Posterior cingulate gyrus (tissue), 11 donors: ENCODE measurements around the gene ELN.

Source experiments
- DNase-seq, 10 donors: peaks; one replicate each; pipeline versions ENCODE4 v3.0.0 to v3.0.0-alpha.2; 2020 to 2021; ENCODE audit warnings: mixed read lengths in 3 of 10
- intact Hi-C: fragments of 100-400 bp; cut with DNase I; formaldehyde crosslinking; loops from one replicate; pipeline ENCODE4 v1.15.1; 2023

Gene ELN

DNA sequence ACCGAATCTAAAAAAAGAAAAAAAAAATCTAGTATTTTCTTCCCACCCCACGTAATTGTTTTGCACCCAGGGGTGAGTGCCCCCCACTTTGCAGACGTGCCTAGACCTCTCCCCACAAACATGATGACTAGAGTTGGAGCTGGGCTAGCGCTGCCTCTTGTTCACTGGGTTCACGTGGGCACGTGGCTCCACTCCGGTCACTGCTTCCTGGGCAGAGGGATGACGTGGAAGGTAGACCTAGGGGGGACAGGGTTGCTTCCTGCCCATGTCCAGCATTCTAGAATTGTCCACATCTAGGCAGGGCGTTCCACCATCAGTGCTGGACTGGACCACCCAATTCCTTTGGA, 54.8 kb downstream of the ELN start:
- intact Hi-C loops = no loop called here

DNA sequence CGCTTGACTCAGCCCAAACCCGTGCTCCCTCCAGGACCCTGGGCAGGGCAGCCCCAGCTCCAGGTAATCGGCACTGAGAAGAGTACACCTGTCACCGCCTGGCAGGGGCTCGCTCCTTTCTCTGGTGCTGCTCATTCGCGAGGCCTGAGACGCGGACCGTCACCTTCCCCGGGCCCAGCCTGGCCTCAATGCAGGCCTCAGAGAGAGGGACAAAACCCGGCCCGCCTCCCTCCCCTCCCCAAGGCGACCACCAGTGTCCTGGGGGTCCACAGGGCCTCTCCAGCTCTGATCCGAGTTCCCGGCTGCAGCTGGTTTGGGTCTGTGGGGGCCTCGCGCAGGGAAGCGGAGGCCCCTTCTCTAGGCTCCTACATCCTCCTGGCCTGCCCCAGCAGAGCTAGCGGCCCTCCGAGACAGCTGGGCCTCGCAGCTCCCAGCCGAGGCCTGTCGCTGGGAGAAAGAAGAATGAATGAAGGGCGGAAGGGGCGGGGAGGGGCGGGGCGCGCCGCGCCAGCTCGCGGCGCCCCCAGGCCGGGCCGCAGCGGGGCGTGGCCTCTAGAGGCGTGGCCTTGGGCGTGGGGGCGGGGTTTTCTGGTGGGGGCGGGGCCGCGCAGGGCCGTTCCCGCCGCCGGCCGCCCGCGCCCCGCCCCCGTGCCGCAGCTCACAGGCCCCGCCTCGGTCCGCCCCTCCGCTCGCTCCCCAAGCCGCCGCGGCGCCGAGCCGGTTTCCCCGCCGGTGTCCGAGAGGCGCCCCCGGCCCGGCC, 55.3 kb downstream of the ELN start, which contains the start of gene LIMK1:
Gene LIMK1, plus strand, starts transcription at position 688 of the 760 bp plus-strand sequence. CDS start 187 bp downstream, outside the sequence.
- DNase-seq = peak; percentile 58 to 97 (median 78)
- intact Hi-C loops = no loop called here

More for the DNA sequence above, 54.8 kb downstream of the ELN start:
- DNase-seq = peak in 2 of 10 donors; percentile 77 to 79

DNA sequence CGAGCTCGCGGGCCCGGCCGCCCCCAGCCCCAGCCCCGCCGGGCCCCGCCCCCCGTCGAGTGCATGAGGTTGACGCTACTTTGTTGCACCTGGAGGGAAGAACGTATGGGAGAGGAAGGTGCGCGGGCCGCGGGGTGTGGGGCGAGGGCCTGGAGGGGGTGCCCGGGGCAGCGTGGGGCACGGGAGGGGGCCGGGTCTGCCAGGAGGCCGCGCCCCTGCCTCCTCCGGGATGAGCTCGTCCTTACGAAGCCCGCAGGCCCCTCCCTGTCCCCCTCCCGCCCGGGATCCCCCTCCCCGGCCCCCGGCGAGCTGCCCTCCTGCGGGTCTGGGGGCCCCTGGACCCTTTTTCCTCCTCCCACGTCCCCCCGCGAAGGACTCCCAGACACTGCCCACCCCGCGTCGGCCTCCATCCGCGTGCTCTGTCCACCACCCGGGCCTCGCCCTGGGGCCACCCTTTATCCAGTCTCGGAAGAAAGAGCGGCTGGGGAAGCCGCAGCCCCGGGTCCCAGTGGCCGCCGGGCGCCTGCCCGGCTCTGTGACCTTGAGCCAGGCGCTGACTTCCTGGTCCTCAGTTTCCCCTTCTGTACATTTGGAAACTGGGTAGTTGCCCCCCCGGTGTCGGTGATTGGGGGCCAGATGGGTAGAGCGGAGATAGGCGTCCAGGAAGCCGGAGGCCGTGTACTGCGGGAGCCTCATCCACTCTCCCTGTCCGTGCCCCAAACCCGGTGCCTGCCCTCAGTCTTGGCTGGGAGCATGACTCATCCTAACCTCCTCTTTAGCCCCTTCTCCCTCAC, 56.2 kb downstream of the ELN start:
- DNase-seq = peak in 2 of 10 donors; percentile 70 to 78
- intact Hi-C loops = no loop called here

DNA sequence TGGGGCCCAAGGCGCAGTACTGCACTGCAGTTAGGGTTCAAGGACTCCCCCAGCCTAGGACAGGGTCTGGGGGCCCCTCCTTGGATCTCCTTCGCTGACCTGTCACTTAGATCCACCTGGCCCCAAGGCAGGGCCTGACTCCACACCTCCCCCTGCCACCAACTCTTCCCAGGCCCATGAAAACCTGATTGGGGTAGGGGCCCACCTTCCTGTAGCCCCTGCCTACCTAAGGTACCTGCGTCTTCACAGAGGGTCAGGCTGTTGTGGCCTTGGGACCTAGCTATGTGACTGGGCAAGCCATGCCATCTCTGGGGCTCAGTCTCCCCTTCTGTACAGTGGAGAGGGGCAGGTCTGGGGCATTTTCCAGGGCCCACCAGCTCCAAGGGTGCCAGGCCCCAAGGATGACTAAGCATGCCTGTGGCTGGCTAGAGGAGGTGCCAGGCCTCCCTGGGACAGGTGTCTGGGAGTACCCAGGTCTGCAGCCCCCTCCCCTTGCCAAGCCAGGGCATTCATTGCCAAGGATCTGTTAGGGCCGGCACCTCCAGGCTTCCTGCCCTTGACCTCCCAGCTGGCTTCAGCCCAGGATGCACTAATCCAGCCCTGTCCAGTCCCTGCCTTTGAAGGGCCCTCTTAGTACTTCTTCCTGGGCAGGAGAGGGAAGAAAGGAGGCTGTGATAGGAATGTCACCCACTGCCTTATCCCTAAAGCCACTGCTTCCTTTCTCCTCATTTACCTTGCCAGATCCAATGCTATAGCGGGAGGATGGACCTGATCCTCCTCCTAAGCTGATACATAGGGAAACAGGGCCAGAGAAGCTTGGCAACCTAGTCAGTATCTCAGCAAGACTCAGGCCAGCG, 57.0 kb downstream of the ELN start:
- DNase-seq = peak in 2 of 10 donors; percentile 31 to 62

DNA sequence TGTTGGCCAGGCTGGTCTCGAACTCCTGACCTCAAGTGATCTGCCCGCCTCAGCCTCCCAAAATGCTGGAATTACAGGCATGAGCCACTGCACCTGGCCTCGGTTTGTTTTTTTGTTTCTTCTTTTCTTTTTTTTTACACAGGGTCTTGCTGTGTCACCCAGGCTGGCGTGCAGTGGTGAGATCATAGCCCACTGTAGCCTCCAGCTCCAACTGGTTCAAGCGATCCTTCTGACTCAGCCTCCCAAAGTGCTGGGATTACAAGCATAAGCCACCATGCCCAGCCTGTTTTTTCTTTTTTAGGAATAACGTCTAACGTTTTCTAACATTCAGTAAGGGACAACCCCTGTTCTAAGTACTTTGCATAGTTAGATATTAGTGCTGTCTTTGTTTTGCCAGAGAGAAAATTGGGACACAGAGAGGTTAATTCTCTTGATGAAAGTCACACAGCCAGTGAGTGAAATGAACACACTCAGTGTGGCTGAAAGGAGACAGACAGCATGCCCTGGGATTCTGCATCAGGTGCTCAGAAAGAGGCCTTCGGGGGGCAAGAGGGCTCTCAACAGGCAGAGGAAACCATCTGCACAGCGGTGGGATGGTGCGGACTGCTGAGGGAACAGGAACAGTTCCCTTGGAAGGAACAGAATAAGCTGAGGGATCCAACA, 59.9 kb downstream of the ELN start:
- intact Hi-C loops = no loop called here
- DNase-seq = peak in 1 of 10 donors; percentile 3

More for the DNA sequence above, 57.0 kb downstream of the ELN start:
- intact Hi-C loops = no loop called here

DNA sequence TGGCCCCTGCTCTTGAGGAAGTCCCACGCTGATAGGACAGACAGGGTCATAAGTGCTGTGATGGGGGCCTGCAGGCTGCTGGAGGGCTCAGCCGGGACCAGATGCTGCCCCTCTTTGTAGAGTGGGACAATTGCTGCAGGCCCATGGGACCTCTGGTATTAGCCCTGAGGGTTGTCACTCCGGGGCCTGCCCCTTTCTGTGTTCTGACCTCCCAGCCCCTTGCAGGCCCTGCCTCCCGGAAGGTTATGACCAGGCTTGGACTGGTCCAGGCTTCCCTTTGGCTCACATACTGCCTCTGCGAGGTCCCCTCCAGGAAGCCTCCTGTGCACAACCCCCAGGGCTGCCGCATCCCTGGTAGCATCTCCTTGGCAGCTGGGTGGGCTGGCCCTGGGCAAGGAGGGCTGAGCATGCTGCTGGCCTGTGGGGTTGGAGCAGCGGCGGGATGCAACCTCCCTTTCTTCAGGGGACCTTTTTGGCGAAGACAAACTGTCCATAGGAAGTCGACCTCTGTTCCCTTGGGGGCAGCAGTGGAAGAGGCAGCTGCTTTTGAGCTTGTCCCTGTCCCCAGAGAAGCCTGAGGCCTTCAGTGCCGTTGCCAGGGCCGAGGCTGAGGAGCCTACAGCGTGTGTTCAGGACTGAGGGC, 64.5 kb downstream of the ELN start:
- DNase-seq = no peak
- intact Hi-C loops = no loop called here

DNA sequence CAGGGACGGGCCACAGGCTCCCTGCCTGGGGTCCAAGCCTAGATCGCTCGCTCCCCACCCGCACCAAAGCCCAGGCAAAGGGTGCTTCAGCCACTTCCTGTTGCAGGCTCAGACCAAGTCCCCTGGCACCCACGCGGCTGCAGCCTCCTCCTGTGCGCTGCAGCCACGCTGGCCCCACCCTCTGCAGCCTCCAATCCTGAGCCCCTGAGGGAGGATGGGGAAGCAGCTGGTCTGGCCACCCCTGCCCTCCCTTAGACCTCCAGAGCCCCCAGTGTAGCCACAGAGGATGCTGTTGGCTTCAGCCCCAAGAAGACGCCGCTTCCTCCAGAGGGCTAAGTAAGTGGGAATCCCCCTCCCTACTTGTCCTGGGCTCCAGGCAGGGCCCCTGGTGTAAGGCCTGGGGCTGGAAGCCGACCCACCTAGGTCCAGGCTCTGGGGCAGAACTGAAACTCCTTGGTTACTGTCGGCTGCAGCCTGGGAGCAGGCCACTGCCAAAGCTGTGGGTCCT, 65.0 kb downstream of the ELN start:
- intact Hi-C loops = no loop called here
- DNase-seq = peak in 5 of 10 donors; percentile 30 to 90 (median 39)

DNA sequence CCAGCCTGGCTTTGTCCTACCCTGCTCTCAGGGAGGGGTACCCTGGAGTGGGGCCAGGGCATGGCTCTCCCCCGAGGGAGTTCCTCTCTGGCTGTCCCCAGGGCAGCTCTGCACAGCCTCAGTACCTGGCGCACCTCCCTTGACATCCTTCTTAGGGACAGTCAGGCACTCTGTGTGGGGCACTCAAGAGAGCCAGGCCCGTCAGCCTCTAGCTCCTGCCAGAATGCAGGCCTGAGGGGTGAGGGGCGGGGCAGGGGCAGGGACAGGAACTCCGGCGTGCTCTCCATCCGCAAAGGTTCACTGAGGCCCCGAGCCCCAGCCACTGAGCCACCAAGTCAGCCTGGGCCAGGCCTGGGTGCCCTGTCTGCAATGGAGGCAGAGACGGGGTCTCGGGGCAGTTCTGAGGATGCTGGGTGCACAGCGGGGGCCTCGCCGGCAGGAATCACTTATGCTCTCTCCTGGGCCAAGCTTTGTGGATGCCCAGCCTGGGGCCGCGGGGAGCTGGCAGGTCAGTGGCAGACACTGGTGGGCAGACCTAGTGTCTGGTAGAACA, 65.8 kb downstream of the ELN start:
- intact Hi-C loops = no loop called here
- no peak for DNase-seq

DNA sequence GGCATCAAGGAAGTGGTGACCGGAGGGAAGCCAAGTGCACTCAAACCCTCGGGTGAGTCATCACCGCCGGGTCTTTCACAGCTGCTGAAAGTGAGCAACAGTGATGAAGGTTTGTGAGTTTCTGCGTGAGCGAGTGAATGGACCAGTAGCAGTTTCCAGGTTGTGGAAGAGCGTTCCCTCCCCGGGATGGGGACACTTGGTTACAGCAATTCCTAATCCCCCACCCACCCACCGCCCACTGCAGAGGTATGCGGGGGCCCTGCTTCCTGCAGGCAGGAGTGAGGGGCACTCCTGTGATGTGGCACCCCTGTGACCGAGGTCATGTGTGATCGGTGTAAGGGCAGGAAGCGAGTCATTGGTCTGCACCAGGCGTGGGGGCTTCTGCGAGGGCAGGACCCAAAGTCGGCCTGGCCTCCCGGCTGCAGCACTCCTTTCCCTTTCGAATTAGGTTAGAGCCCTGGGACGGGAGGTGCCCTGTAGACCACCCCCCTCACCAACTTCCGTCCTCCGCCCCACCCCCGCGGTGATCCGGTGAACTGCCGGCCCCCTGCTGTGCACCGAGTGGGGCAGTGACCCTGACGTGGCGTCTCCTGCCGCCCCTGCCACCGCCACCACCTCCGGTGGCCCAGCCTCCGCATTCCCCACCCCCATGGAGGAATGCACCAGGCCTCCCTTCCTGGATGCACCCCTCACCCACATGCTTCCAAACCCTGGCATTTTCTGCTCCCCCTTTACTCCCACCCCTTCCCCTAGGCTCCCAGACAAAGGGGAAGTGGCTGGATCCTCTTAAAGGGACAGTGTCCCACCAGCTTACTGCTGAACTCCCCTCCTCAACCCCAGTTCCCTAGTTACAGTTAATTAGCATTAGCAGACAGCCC, 66.5 kb downstream of the ELN start:
- intact Hi-C loops = no loop called here
- DNase-seq = peak in 9 of 10 donors; percentile 23 to 93 (median 54)

DNA sequence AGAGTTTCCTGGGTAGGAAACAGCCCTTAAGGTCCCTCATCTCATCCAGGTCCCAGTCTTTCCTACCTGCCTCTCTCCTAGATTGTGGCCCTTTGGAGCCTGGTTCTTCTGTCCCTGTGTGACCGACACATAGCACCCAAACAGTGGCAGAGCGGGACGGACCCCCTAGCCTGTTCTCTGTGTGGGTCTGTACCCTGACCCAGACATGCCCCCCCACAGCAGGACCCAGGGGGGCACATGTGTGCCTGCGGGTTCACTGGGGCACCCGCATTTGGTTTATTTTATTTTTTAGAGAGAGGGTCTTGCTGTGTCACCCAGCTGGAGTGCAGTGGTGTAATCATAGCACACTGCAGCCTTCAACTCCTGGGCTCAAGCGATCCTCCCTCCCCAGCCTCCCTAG, 67.2 kb downstream of the ELN start:
- DNase-seq = no peak
- intact Hi-C loops = no loop called here

DNA sequence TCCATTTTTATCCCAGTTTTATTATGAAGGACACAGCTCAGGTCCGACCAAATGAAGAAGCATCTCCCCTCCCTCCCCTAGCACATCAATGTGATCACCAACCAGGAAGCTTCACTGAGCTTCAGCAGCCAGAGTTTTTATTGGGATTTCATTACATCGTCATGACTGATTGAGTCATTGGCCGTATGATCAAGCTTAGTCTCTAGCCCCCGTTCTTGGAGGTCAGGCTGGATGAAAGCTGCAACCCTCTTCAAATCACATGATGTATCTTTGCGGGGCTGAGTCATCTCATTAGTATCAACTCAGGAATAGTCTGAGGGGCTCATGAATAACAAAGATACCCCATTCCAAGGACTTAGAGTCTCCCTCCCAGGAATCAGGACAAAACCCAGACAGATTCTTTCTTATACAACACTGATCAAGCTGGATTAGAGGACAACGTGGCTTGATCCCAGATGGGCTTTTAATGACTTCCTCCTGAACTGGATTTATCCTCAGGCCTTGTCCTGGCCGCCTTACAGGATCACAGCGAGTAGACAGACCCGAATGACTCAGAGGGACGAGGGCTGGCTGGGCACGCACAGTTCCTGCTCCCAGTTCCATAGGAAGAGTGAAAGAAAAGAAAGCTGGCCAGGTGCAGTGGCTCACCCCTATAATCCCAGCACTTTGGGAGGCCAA, 70.1 kb downstream of the ELN start:
- intact Hi-C loops = no loop called here
- DNase-seq = no peak

DNA sequence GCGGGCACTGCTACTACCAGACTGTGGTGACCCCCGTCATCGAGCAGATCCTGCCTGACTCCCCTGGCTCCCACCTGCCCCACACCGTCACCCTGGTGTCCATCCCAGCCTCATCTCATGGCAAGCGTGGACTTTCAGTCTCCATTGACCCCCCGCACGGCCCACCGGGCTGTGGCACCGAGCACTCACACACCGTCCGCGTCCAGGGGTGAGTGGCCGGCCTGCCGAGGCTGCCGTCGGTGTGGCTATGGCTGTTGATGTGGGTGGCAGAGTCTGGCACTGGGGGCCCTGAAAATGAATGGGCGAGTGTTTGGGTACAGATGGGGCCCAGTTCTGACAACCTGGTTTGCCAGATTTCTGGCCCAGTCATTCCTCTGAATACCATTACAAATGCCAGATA, 71.1 kb downstream of the ELN start:
- DNase-seq = no peak
- intact Hi-C loops = no loop called here

DNA sequence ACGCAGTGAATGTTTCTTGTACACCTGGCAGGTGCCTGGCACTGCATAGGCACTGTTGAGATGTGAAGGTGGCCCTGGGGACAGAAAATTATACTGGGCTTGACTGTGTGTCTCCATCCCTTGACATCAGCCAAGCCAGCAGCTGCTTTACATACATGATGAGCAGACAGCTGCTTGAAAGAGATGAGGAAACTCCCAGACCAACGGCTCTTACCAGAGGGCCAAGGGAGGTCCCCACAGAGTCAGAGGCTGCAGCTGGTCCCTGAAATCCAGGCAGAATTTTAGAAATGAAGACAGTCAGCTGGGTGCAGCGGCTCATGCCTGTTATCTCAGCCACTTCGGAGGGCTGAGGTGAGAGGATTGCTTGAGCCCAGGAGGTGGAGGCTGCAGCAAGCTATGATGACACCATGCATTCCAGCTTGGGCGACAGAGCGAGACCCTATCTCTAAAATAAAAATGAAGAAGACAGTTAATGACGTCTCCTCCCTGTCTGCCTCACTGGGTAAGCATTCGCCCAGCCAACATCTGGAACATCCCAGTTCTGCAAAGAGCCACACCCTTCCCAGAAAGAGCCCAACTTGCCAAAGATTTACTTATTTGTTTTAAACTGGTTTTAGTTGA, 73.2 kb downstream of the ELN start:
- intact Hi-C loops = no loop called here
- DNase-seq = no peak

DNA sequence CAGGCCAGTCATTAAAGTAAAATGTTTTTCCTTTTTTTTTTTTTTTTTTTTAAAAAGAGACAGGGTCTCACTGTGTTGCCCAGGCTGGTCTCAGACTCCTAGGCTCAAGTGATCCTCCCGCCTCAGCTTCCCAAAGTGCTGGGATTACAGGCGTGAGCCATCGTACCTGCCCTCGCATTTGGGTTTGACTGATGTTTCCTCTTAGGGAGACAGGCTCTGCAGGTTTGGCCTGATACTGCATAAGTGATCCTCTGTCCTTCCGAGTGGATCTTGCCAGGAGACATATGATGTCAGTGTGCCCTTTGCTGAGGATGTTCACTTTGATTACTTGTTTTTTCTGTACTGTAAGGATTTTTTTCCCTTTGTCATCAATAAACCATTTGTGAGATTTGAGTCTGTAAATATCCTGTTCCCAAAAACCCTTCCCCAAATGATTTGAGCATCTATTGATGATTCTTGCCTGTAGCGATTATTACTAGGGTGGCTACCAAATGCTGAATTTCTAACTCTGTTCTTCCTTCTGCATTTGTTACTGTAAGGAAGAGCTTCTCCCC, 75.3 kb downstream of the ELN start:
- intact Hi-C loops = no loop called here
- no peak for DNase-seq

DNA sequence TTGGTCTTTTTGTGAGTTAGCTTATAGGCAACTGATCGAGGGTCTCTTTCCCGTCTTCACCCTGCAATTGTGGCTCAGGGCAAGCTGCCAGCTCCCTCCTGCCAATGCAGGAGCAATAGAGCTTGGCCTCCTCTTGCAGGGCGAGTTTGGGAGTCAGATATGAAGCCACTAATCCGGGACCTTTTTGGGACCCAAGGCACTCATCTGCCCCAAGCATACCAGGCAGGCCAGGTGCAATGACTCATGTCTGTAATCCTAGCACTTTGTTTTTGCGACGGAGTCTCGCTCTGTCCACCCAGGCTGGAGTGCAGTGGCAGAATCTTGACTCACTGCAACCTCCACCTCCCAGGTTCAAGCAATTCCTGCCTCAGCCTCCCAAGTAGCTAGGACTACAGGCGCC, 76.7 kb downstream of the ELN start:
- intact Hi-C loops = no loop called here
- no peak for DNase-seq

DNA sequence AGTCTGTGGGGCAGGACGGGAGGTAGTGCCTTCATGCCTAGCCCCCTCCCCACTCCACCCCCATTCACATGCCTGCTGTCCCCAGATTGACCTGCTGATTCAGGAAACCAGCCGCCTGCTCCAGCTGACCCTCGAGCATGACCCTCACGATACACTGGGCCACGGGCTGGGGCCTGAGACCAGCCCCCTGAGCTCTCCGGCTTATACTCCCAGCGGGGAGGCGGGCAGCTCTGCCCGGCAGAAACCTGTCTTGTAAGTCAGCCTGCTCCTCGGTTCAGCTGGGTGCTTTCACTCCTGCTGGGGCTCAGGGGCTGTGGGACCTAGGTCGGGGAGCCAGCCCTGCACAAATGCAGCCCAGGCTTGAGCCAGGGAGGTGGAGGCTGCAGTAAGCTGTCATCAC, 78.0 kb downstream of the ELN start:
- no peak for DNase-seq
- intact Hi-C loops = no loop called here

DNA sequence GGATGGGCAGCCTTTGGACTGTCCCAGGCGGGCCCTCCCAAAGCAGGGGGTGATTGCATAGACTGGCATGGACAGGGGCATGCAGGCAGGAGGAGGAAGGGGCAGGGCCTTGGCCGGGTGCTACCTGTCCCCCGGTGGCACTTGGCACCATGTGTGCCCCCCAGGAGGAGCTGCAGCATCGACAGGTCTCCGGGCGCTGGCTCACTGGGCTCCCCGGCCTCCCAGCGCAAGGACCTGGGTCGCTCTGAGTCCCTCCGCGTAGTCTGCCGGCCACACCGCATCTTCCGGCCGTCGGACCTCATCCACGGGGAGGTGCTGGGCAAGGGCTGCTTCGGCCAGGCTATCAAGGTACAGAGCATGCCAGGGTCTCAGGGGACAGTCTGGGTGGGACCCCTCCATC, 78.9 kb downstream of the ELN start:
- intact Hi-C loops = no loop called here

More for the DNA sequence above, 78.9 kb downstream of the ELN start:
- no peak for DNase-seq
